LNCAP (cell line): ENCODE measurements around the gene LIMCH1.

Experiments
- CTCF ChIP-seq: fragments of 450-650 bp; IDR thresholded peaks from 2 replicates; pipeline ENCODE4 v1.5.1; 2017; ENCODE audit warnings: mild to moderate bottlenecking

Gene LIMCH1, protein sequence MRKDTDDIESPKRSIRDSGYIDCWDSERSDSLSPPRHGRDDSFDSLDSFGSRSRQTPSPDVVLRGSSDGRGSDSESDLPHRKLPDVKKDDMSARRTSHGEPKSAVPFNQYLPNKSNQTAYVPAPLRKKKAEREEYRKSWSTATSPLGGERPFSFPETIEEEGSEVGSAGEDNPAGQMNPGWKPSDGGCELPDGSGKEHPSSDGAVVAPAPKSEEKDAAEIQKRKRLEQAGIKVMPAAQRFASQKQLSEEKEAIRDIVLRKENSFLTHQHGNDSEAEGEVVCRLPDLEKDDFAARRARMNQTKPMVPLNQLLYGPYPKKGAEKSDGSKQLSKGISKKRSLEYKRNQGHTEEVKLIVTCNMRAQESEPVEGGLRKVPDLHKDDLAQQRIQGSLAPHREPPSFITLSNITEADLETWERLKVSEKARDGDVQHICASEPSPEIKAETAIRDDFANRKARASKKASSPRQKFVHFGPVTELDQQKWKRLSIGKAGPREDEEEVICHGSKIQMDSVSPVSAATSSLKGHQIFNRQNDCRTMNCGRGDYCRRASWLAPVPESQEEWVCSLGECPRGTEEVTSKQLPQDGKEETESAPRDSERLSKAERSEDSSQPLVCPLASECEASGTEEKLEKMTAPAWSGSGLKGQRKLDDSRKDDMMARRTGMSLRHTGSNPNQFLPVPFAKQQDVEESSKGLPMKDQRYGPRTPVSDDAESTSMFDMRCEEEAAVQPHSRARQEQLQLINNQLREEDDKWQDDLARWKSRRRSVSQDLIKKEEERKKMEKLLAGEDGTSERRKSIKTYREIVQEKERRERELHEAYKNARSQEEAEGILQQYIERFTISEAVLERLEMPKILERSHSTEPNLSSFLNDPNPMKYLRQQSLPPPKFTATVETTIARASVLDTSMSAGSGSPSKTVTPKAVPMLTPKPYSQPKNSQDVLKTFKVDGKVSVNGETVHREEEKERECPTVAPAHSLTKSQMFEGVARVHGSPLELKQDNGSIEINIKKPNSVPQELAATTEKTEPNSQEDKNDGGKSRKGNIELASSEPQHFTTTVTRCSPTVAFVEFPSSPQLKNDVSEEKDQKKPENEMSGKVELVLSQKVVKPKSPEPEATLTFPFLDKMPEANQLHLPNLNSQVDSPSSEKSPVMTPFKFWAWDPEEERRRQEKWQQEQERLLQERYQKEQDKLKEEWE (N-terminal part only)

DNA sequence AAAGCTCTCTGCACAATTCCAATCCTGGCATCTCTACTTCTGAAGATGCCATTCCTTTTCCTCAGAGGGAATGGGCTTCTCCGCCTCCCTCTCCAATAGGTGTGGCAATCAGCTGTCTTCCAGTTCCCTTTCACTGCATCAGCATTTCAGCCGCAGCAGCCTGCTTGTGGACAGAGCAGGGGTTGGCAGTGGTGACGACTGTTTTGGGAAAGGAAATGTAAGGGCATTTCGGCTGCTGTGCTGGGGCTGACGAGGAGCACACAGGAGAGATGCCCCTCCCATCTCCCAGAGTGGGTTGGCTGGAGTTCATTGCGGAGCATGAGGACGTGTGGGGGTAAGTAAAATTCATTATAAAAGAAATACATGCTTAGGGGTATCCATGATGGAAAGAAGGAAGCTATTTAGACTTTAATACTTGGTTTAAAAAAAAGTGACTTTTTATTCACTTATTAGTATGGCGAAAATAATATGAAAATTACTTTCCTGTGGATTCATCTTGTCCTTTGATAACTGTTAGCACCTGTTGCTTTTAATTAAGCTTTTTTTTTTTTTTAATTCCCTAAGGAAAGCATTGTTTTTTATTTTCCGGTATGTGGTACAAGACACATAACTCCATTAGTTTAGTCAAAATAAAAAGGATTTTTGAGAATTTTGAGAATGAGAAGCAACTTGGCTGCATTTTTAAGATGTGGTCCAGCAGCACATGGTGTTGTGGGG is at the start of gene LIMCH1:
Gene LIMCH1 (plus strand): TSS at position 141 of the 717 bp plus-strand sequence. CDS start 67,839 bp downstream, outside the sequence.
- no peak for TF ChIP-seq CTCF

DNA sequence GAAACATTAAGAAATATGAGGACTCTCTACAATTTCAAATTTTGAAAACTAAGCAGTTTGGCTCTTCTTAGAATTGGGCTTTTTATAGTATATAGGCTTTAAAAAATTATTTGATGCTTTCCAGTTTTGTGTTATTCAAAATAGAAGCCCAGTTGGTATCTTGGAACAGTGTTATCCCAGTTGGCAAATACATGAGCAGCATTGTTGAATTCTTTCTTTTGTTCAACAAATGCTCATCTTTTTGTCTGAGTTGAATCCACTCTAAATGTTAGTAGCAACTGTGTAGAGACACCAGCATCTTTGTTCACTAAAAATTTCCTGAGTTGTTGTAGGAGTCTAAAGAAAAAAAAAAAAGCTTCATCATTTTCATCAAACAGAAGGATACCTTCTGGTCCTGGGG is 41.0 kb upstream of the LIMCH1 start:
- TF ChIP-seq CTCF, result no peak

- no peak for TF ChIP-seq CTCF
Observed at GRCh38 chr4:41498177-41498576, 39.8 kb upstream of the LIMCH1 start.

- no peak for TF ChIP-seq CTCF
Observed at GRCh38 chr4:41504167-41504818, 33.7 kb upstream of the LIMCH1 start.

DNA sequence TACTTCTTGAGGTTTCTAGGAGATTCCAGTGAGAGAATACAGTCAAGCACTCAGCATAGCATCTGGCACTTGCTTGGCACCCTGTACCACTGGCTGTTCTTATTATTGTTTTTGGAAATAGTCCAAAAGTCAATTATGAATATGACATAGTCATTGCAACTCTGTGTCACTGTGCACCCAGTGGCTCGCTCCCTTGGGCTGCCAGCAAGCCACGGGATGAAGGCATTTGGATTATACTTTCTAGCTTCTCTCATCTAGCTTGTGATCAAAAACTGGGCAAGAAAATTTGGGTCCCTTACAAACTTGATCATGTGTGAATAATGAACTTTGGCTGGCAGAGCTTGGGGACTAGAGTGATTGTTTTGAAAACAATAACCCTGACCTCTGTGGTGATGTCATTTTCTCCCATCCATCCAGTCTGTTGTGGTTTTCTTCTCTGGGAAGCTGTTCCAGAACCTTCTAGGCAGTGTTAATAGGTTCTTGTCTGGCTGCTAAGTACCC is 32.7 kb upstream of the LIMCH1 start:
- TF ChIP-seq CTCF, result no peak

DNA sequence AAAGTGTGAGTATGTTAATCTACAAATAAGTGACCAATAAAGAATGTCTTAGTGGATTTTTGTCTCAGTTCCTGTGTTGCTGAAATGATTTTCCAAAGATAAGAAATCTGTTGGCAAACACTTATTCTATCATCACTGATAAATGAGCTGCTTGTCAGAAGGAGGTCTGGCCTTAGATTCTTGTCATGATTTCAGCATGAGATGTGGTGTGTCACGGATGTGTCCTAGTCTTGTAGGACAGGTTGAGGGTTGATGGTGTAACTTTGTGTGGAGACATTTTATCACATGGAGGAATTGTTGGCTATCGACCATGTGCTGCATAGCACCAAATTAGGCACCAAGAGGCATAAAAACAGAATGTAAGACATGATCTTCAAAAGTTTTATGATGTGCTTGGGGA is 31.8 kb upstream of the LIMCH1 start:
- no peak for TF ChIP-seq CTCF
